Suppressor macrophage treated with lipopolysaccharide for 1 hour (primary cell): ENCODE data around the gene TFAP2B.

Experiments
- DNase-seq, 3 donors: peaks; one replicate each; pipeline ENCODE4 v3.0.0-alpha.2; 2020 to 2022

Gene TFAP2B

GRCh38 chr6:50818673-50819072, at the start of gene TFAP2B:
Gene TFAP2B, plus strand, starts transcription at chr6:50818871. Its CDS starts 21 bp downstream, at chr6:50818892.
- no peak for DNase-seq

DNA sequence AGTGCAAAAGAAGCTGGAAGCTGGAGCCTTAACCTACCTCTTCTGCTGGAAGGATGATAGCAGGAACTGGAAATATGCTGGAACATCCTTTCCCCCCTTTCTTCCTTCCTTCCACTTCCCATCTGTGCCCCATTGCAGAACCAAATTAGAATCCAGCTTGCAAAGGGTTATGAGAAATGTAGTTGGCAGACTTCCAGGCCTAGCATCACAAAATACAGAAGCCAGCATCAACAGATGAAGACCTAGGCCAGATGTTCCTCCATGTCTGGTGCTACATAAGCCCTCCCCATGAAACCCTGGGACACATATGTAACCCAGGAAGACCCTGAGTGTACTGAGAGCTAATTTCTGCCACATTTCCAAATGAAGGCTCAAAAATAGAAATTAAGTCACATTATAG, 40.0 kb upstream of the TFAP2B start:
- no peak for DNase-seq

GRCh38 chr6:50780382-50780781, 38.3 kb upstream of the TFAP2B start:
- no peak for DNase-seq

DNA sequence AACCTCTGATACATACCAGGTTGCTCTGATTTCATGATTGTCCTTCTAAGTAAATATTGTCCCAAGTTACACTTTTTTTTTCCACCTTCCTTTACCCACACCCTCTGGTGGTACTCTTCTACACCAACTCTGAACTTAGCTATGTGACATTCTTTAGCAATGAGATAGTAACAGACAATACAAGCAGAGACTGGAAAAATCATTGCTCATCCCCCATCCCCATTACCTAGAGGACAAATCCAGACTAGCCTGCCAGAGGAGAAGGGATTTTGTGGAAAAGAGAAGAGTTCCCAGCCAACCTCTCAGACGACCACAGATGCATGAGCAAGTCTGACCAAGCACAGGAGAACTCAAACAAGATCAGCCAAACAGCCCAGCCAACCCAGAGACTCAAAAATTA, 32.8 kb upstream of the TFAP2B start:
- DNase-seq = no peak

DNA sequence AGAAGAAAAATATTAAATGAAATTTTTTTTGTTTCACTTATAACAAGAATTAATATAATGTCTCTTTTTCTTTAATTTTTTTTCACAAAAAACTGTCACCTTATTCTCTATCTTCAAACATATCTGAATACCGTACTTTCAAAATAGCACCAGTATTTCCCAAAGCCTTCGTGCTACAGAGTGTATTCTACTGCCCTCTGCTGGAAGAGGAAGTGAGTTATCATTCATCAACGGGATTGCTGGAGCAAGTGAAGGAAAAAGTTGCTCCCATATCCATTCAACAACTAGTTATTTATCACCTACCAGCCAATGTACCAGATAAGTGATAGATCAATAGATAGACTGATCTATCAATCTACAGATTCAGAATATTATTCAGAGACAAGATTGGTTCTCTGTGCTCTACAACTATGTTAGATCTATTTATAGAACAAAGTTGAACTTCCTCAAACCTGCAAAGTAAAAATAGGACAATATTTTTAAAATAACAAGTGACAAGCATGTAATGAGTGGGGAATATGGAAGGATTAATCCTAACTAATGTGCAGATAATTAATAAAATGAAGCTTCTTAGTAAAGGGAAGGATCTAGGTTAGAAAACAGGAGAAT, 26.7 kb upstream of the TFAP2B start:
- DNase-seq = peak; percentile 59 to 70 (median 69)

GRCh38 chr6:50792771-50793170, 25.9 kb upstream of the TFAP2B start:
- no peak for DNase-seq

DNA sequence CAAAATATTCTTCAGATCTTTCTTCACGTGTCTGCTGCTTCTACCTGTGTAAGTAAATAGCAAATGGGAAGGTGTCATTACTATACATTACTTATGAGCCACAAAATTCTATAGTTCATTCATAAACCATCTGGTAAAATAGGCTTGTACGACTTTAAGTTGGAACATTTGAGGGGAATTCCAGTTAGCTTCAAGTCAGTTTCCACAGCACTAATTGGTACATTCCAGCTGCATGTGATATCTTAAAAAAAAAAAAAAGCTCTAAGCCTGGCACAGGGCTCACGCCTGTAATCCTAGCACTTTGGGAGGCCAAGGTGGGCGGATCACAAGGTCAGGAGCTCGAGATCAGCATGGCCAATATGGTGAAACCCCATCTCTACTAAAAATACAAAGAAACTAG, 23.1 kb upstream of the TFAP2B start:
- DNase-seq = peak in 1 of 3 donors; percentile 5

DNA sequence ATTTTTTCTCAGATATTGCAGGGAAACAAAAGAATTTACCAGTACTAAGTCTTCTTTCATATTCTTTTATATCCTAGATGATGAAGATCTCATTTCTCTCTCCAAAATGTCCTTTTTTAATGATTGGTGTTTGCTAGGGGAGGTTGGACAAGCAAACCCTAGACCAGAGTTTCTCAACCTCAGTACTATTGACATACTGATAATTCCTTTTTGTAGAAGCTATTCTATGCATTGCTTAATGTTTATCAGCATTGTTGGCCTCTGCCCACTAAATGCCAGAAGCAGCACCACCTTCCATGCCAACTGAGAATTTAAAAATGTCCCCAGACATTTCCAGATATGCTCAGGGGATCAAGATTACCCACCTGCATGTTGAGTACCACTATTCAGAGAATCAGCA, 14.4 kb upstream of the TFAP2B start:
- no peak for DNase-seq

GRCh38 chr6:50807035-50807434, 11.6 kb upstream of the TFAP2B start:
- no peak for DNase-seq

DNA sequence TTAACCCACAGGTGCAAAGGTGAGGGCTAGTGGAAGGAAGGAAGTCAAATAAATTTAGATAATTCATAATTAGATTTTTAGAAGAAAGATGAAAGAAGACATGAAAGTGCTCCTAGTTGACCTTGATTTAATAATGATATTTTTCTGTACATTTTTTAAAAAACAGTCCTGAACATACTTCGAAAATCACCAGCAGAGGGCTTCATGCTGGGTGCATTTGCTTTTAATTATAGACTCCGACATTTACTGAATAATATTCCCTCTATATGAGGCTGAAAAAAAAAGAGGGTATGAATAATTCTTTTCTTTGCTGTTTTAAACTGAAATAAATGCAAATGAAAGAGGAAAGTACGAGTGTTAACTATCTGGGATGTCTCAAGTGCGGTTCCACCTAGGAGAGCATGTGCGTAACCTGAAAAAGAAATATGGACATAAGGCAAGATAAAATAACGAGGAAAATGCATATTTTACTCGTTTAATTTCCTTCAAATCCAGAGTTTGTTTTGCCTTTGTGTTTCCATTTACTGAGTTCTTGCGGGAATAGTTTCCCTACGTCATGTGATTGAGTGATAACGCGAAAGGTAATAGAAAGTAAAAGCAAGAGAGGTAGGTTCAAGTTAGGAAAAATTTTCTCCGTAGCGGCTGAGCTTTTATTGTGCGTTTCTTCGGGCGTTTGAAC, 3.1 kb upstream of the TFAP2B start:
- DNase-seq = peak; percentile 23 to 31 (median 30)

DNA sequence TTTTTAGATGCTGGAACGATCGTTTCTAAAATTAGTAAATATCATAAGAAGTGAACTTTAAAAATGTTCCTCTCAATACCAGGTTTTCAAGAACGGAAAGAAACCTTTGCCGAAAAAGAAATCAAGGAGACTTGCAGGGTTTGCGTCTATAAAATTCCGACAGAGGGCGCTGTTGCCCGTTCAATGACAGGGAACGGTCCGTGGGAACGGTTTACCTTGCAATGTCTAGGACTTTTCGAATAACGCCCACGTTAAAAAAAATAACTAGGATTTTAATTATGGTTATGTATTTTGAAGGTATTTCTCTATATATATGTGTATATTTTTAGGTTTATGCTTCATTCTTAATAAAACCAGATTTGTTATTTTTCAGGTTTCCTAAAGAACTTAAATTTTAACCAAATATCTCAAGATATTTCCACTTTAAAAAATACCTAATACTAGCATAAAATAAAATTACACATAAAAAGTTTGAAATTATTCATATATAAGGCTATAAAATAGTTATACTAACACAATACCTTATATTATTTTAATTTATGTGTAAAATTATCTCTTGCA, 2.5 kb upstream of the TFAP2B start:
- peak; percentile 87 to 91 (median 90) for DNase-seq

- no peak for DNase-seq
Measured at GRCh38 chr6:50816947-50817645, 1.6 kb upstream of the TFAP2B start.

DNA sequence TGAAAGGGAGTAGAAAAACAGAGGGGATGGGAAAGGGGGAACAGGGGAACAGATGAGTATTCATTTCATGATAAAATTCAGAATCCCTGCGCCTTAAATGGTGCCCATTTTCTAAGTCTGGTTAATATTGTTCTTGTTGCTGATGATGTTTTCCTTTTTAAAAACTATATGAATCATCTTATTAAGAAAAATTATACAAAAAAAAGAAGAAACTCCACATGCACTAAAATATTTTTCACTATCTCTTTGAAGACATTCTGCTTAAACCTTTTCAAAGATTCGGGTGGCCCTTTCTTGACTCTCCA, 1.1 kb upstream of the TFAP2B start:
- no peak for DNase-seq

DNA sequence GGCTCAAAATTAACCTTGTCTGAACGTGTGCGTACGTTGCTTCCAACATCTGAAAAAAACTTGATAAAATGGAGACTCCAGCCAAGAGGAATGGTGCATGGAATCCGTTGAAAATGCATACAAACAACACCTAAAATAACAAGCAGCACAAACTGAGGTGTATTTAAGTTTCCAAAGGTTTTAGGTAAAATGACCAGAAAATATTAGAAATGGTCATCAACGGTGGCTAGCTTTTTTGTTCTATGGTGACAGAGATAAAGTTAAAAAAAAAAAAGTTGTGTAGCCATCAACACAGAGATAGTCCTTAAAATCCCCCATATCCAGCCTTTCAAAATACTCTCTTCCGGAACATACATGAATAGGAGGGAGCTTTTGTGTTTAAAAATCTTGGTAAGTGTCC, 651 bp upstream of the TFAP2B start:
- no peak for DNase-seq

- peak in 1 of 3 donors; percentile 15 for DNase-seq
Measured at GRCh38 chr6:50819466-50819903, 814 bp downstream of the TFAP2B start.

DNA sequence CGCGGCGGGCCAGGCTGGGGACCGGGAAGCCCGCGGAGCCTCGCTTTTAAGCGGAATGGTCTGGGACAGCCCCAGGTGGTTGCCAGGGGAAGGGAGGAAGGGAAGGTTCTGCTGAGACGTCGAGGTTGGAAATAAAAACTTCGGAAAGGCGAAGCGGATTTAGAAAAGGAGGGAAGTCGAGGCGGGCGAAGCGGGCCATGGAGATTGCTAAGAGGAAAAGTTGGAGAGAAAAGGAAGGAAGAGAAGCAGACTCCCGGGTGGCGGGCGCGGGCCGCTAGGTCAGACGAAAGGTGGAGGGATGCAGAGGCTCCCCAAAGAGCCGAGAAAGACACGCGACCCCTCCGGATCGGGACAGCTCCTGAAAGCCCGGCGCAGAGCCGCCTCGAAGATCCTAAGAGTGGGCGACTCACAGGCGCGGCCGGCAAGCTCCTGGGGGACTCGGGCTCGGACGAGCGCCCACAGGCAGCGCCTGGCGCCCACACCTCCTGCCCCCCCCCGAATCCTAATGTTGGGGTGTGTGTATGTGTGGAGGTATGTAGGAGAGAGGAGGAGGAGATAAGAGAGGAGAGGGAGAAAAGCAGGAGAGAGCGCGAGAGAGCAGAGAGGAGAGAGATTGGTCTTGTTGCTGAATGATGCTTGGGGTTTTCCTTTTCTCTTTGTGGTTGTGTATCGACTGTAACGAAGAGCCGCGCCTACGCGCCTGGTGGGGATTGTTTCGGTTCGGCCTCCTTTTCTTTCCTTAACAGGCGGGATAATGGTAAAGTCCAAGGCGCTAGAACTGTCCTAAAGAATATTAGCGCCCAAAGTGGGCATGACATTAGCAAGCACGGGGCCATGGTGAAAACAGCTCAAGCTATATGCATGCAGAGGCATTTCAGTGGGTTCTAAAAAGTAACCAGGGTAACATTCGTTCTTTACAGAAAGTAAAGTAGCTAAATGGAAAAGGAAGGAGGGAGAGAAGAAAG, 1.5 kb downstream of the TFAP2B start:
- peak in 2 of 3 donors; percentile 8 to 38 for DNase-seq

DNA sequence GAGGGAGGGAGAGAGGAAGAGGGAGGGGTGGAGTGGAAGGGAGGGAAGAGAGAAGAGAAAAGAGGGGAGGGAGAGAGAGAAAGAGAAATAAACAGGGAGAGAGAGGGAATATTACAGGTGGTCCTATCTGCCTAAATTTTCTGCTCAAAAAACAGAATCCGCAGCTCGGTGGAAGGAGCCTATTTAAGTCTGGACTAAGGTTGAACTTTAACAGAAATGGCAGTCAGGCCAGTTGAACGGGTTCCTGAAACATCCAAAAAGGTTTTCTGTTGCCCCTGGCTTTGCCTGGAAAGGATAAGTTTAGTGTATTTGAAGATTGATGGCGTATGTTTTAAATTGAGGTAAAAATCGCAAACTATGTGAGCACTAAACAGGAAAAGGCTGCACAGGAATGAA, 2.2 kb downstream of the TFAP2B start:
- no peak for DNase-seq

DNA sequence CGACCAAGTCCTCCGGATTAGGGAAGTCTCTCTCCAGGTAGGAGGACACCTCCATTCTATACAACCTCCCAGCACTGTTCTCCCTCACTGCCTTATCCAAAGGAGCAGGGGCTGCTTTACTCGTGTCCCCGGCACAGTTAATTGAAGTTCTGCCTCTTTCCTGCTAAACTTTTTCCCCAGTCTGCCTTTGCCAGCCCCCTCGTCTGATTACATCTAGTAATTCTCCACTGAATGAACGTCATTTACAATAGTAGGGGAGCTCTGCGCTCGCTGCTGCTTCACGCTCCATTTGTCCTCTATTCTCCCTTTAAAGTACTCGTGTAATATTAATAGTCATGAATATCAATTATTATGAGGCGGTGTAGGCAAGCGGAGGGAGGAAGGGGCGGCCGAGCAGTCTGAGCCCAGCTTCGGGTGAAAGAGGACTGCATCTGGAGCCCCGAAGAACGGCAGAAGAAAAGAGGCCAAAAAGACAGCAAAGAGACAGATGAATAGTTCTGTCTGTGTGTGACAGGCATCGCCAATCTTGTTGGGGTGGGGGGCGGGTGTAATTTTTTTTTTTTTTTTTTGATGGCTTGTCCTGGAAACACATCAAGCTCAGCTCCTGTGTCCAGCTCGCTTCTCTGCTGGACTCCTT, 2.9 kb downstream of the TFAP2B start:
- DNase-seq = no peak

DNA sequence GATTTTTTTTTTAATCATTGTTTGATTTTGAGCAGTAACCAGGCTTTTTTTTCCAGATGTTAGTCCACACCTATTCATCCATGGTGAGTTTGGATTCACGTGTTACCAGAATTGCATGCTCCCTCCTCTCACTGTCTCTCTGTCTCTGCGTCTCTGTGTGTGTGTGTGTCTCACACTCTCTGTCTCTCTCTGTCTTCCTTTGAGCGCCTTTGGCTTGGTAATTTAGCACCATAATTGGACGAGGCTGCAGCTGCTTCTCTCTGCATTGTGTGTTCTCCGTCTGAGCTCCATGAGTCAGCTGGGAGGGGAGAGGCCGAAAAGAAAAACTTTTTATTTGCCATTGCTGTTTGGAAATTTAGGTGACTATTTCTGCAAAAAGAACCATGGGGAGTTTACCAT, 3.4 kb downstream of the TFAP2B start:
- peak in 1 of 3 donors; percentile 2 for DNase-seq

GRCh38 chr6:50823094-50823920, 4.6 kb downstream of the TFAP2B start:
- no peak for DNase-seq

DNA sequence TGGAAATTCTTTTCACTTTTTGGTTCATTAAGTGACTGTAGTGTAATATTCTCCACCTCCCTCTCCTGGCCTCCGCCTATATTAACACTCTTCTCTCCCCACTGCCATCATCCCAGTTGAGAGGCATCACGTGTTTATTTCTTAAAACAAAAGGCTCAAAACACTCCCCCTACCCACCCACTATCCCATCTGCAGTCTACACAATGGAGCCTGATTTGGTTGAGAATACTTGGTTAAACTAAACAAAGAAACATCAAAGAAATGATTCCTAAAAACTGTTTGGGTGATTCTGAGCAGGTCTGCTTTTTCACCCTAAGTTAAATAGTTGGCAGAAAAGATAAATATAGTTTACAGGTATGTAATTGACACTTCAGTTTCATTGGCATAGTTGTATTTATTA, 5.9 kb downstream of the TFAP2B start:
- DNase-seq = no peak
